HFFc6 (cell line): ENCODE data around the gene CEP70. TPM values are rescaled to one million over a fixed set of nuclear protein-coding genes. Genes with fewer than 3 reads are reported as not detected.

Source experiments
- DNase-seq: peaks from one replicate; pipeline ENCODE4 v3.0.0-alpha.2; 2018
- H3K27ac Mint-ChIP-seq: 2 replicates; pipeline ENCODE4 v1.8.0; 2020; ENCODE audit warnings: mild to moderate bottlenecking, mixed read lengths
- H3K27me3 Mint-ChIP-seq: 2 replicates; pipeline ENCODE4 v1.8.0; 2021; ENCODE audit warnings: mild to moderate bottlenecking, moderate library complexity, mixed read lengths; ENCODE audit not compliant: insufficient read depth
- H3K36me3 Mint-ChIP-seq: 2 replicates; pipeline ENCODE4 v1.8.0; 2021; ENCODE audit warnings: low read depth, mixed read lengths
- H3K4me1 Mint-ChIP-seq: 2 replicates; pipeline ENCODE4 v1.8.0; 2020; ENCODE audit warnings: low read depth, mixed read lengths
- H3K4me3 Mint-ChIP-seq: 2 replicates; pipeline ENCODE4 v1.8.0; 2020; ENCODE audit warnings: mild to moderate bottlenecking, moderate library complexity, mixed read lengths
- H3K9me3 Mint-ChIP-seq: 2 replicates; pipeline ENCODE4 v1.8.0; 2020; ENCODE audit warnings: mild to moderate bottlenecking, mixed read lengths
- CTCF ChIP-seq: fragments of 200-600 bp; sonication (generic); IDR thresholded peaks from 2 replicates; pipeline ENCODE4 v1.5.0; 2021; ENCODE audit warnings: antibody characterized with exemption, mild to moderate bottlenecking
- total RNA-seq, 6 experiments: library from RNA; stranded (reverse); fragmentation: NEBNext Ultra II Directional; extraction: Animal tissue kit (Norgen Biotek cat#: 25700); gene quantifications; 2 replicates in 1 of 6; 3 replicates in 5 of 6; pipeline ENCODE4 v1.2.3, GENCODE V29; 2021

Gene CEP70
- total RNA-seq, 6 experiments from 2014 or later: 11.5 to 18.9 (median 17.3) TPM

DNA sequence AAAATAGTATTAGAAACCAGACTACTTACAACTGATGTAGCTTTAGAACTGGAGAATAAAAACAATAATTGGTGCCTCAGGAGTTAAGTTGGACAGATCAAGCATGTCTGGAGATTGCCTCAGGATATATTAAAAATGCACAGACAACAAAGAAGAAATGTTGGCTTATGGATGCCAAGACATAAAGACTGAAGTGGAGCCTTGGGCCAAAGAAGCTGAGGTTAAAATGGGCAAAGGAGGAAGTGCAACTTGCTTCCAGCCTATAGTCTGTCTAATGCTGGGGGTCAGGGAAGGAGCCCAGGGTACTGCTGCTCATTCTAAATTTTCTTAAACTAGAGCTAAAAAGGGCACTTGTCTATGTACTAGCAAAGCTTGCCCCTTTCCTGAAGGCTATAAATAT lies 82.1 kb downstream of the CEP70 start:
- Mint-ChIP-seq H3K27me3 (no peaks in the 10 kb centered on the region; the same call in 1 of the 2 replicates), H3K27ac (no peak overlapping the region), H3K4me1 (peaks cover 22% of the 10 kb centered on the region), H3K36me3 (no peaks in the 10 kb centered on the region; the same call in 1 of the 2 replicates), H3K9me3 (no peaks in the 10 kb centered on the region), H3K4me3 (no peak overlapping the region)
- no peak for DNase-seq
- no peak for TF ChIP-seq CTCF

DNA sequence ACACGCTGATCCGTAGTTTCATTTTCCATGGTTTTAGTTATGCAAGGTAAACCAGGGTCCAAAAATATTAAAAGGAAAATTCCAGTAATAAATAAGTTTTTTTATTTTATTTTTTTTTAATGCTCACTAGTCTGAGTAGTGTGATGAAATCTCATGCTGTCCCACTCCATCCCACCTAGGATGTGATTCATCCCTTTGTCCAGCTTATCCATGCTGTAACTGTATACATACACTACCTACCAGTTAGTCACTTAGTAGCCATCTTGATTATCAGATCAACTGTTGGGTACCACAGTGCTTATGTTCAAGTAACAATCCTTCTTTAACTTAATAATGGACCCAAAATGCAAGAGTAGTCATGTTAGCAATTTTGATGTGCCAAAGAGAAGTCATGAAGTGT lies 84.5 kb downstream of the CEP70 start:
- Mint-ChIP-seq H3K36me3 (no peaks in the 10 kb centered on the region), H3K4me3 (no peak overlapping the region), H3K9me3 (no peaks in the 10 kb centered on the region), H3K27me3 (no peaks in the 10 kb centered on the region; the same call in 1 of the 2 replicates), H3K27ac (no peak overlapping the region; the same call in 1 of the 2 replicates), H3K4me1 (peaks cover 22% of the 10 kb centered on the region)
- TF ChIP-seq CTCF: no peak
- no peak for DNase-seq

GRCh38 chr3:138507524-138507923 lies 86.5 kb downstream of the CEP70 start:
- Mint-ChIP-seq H3K9me3 (no peaks in the 10 kb centered on the region), H3K4me1 (peaks cover 22% of the 10 kb centered on the region), H3K4me3 (no peak overlapping the region), H3K27ac (no peak overlapping the region), H3K27me3 (no peaks in the 10 kb centered on the region; the same call in 1 of the 2 replicates), H3K36me3 (no peaks in the 10 kb centered on the region)
- TF ChIP-seq CTCF: no peak
- DNase-seq: no peak

DNA sequence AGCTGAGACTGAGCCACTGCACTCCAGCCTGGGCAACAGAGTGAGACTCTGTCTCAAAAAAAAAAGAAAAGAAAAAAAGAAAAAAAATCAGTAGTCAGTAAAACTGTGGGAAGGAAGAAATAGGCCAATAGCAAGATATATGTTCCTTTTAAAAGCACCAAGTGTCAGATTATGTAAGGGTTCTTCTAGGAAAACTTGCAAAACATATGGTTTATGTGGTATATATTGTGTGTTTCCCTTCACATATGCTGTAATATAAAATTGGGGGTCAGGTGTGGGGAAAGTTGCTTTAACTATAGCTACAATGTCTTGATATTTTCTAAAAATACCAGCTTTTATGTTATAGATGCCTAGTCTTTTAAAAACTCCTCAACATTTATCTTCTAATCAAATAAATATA lies 95.1 kb downstream of the CEP70 start:
- Mint-ChIP-seq H3K9me3 (no peaks in the 10 kb centered on the region), H3K36me3 (peaks cover 7% of the 10 kb centered on the region), H3K27ac (no peak overlapping the region), H3K4me1 (peaks cover 40% of the 10 kb centered on the region), H3K27me3 (no peaks in the 10 kb centered on the region; the same call in 1 of the 2 replicates), H3K4me3 (no peak overlapping the region)
- no peak for DNase-seq
- no peak for TF ChIP-seq CTCF

DNA sequence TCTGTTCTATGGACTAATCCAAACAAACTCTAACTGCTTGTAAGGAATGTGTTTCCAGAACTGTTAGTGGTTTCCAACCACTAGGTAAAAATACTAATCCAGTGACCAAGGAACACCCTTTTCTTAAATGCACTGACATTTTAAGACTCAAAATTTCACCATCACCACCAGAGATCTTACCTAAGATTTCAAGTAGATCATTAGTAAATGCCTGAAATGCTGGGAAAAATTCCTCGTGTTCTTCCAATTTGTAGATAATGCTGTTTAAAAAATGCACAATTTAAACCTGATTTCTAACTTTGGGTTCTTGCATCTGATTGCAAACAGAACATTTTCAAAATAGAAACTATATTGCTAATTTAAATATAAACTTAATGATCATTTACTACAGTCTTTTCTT lies 96.2 kb downstream of the CEP70 start:
- Mint-ChIP-seq H3K9me3 (no peaks in the 10 kb centered on the region), H3K27me3 (no peaks in the 10 kb centered on the region; the same call in 1 of the 2 replicates), H3K4me1 (peaks cover 52% of the 10 kb centered on the region), H3K27ac (no peak overlapping the region), H3K36me3 (peaks cover 7% of the 10 kb centered on the region), H3K4me3 (no peak overlapping the region)
- no peak for DNase-seq
- no peak for TF ChIP-seq CTCF

DNA sequence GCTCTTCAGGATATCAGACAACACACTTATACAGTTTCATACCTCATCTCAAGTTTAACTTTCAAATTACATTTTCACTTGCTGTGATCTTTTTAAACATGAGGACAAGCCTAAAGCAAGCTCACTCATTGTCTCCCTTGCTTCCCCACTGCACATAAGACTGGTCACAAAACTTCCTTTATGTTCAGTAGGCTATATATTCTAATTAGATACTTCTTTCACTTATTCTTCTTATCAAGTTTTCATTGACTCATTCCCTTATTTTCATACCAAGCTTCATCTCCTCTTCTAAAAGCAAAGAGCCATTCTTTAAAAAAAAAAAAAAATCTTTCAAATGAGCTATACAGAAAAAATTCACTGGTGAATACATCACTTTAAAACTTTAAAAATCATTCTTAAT lies 97.0 kb downstream of the CEP70 start:
- H3K4me3 Mint-ChIP-seq: no peak overlapping the region
- peaks cover 7% of the 10 kb centered on the region for H3K36me3 Mint-ChIP-seq
- no peak for DNase-seq
- H3K9me3 Mint-ChIP-seq: no peaks in the 10 kb centered on the region
- peaks cover 52% of the 10 kb centered on the region for H3K4me1 Mint-ChIP-seq
- no peaks in the 10 kb centered on the region; the same call in 1 of the 2 replicates for H3K27me3 Mint-ChIP-seq
- no peak for TF ChIP-seq CTCF
- H3K27ac Mint-ChIP-seq: no peak overlapping the region
